GM12872 (cell line): Measurements from ENCODE around the gene PTPRH.

Source experiments
- TF ChIP-seq, protein P1 (sequence below): IDR thresholded peaks from 3 replicates; pipeline ENCODE4 v1.5.1; 2011; ENCODE audit warnings: low read depth, mild to moderate bottlenecking, low read length, moderate library complexity; ENCODE audit not compliant: insufficient read depth

The PTPRH gene

DNA sequence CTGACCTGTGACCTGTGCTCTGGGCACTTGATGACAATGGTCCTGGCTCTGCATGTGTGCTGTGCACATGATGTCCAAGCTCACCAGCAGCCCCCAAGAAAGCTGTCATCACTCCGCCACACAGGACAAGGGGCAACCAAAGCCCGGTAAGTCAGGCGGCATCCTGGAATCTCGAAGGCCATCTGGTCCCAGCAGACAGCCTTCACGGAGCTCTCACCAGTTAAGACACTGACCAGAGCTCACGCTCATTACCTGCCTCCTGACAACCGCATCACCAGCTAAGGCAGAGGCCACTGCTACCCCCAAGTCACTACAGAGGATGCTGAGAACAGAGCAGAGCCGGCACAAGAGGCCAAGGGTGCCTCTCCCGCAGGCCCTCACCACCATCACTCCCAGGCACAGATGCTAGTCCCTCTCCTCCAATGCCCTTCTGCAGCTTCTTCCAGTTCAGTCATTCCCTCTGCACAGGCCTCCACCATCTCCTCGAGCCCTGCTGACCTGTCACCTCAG, 38.9 kb upstream of the PTPRH start:
- TF ChIP-seq, protein P1, sequence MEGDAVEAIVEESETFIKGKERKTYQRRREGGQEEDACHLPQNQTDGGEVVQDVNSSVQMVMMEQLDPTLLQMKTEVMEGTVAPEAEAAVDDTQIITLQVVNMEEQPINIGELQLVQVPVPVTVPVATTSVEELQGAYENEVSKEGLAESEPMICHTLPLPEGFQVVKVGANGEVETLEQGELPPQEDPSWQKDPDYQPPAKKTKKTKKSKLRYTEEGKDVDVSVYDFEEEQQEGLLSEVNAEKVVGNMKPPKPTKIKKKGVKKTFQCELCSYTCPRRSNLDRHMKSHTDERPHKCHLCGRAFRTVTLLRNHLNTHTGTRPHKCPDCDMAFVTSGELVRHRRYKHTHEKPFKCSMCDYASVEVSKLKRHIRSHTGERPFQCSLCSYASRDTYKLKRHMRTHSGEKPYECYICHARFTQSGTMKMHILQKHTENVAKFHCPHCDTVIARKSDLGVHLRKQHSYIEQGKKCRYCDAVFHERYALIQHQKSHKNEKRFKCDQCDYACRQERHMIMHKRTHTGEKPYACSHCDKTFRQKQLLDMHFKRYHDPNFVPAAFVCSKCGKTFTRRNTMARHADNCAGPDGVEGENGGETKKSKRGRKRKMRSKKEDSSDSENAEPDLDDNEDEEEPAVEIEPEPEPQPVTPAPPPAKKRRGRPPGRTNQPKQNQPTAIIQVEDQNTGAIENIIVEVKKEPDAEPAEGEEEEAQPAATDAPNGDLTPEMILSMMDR: no peak

DNA sequence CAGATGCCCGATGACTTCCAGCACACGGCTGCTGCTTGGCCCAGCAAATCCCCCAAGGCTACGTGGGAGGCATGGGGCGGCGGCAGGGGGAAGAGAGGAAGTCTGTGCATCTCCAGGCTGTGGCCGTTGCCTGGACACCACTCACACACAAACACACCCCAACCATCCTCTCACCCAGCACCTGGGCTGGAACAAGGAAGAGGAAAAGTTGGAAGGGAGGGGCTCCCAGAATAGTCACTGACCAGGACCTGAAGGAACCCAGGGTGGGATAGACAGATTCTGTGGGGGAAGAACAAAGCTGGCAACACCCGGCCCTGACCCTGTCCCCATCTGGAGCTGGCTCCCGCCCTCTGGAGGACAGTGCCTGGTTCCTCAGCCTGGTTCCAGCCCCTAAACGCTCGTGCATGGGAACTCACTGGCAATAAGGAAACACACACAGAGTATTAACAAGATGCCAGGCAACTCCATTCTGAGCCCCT, 38.4 kb upstream of the PTPRH start:
- TF ChIP-seq, protein P1: no peak

DNA sequence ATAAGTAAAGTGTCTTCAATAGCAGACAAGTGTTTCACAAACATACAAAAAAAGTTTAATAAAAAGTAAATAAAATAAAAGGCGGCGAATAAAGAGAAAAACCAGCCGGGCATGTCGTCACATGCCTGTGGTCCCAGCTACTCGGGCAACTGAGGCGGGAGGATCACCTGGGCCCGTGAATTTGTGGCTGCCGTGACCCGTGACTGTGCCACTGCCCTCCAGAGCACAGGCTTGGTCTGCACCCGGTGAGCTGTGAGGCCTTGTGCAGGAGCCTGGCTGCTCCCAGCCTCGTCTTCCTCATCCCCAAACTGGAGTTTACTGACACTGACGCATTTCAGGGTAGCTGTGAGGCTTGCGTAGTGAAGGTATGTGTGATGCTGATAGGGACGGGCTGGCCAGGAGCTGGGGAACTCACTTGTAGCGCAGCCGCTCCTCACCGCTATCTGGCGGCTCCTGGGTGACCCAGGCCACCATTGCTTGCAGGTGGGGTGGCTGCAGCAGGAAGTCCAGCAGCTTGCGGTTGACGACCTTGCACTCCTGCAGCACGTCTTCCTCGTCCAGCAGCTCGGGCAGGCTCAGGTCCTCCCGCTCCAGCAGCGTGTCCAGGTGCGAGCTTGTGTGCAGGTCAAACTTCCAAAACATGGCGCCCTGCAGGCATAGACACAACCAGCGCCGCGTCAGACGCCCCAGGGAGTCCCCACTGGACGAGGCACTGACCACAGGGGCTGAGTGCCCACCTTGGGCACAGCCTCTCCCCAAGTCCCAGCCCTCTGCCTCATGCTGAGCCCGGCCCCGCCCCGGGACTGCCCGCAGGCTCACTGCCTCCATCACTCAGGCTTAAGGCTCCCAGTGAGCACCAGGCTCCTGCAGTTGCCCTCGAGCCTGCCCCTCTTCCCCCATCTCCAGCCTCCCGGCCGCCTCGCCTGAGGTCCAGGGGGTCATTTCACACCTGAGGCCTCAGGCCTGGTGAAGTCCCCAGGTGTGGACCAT, 37.5 kb upstream of the PTPRH start:
- TF ChIP-seq, protein P1: no peak

DNA sequence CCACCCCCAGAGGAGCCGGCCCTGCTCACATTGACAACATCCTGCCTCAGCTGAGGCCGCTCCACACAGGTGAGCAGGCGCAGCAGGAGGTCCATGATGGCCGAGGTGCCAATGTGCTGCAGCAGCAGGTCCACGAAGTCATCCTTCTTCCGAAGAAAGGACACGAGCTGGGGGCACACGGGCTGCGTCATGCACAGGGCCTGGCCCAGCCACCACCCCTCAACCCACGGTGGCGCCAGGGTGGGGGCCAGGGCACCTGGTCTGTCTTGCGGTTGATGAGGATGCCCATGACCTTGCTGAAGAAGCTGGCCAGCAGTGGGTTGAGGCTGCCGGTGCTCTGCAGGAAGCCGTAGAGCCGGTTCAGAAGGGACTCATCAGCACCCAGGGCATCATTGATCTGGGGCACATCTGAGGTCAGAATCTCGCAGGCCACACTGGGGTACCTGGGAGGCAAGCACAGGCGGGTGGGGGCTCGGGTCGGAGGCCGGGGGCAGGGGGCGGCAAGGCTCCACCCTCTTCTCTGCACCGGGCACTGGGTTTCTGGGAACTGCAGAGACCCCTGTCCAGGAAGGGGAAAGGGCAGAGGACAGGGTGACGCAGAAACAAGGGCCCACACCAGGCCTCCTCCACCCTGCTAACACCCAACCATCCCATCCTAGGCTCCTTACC, 36.1 kb upstream of the PTPRH start:
- TF ChIP-seq, protein P1: no peak

DNA sequence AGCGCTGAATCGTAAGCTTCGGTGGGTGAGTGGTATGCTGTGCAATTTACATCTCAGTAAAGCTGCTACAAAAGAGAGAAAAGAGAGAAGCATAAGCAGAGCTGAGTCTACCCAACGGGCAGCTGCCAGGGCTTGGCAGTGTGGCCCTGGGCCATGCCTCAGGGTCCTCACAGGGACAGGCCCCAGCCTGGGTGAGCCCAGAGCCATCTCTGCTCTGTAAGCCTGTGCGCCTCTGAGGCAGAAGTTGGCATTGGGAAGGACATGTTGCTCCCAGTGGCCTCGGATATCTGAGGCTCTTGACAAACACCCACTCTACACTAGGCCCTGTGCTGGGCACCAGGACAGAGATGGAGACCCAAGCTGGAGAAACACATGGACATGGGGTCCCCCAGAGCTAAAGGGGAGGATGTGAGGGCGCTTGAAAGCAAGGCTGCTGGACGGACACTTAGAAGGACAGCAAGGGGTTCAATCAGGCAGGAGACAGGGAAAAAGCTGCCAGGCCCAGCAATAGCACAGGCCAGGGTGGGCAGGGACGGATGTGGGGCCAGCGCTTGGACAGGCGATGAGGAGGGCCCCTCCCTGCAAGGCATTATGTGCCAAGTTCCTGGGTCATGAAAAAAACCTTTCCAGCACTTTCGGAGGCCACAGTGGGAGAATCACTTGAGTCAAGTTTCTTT, 34.8 kb upstream of the PTPRH start:
- TF ChIP-seq, protein P1: no peak

DNA sequence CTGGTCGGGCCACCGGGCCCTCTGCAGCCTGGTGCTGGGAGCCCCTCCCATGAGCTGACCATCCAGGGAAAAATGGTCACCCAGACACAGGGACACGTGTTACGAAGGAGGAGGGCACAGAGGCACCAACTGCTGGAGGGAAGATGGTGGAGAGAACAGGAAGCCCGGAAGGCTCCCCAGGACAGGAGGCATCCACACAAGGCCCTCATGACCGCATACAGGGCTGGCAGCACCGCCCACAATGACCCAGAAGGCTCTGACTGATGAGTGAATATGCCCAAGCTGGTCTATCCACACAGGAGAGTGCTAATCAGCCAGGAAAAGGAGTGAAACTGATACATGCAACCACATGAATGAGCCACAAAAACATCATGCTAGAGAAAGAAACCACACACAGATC, 33.2 kb upstream of the PTPRH start:
- TF ChIP-seq, protein P1: no peak
